ENCODE results near the gene MBOAT1.

DNA sequence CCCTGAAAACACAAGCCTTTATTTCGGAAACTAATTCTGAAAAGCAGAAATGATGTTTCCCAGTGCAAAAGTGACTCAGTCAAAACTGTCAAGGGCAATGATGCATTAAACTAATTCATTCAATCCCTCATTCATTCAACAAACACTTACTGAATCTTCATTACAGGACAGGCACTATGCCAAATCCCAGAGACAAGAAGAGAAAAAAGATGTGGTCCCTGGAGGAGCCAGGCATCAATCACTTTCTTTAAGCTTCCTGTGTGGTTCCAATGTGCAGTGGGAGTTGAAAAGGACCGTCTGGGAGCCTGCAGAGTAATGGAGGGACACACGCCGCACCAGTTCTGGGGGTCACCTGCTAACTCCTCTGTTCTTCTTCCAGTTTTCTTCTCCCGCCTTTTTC is 113.1 kb downstream of the MBOAT1 start:
- no peak for TF ChIP-seq TAF1 (IDR thresholded peaks at IDR 0.05; ENCODE audit: borderline replicate concordance, low read depth, low read length)
- no peak for TF ChIP-seq POLR2A (IDR thresholded peaks at IDR 0.05; ENCODE audit: low read depth, low read length)
- no peak for TF ChIP-seq POLR2AphosphoS5 (IDR thresholded peaks at IDR 0.05; ENCODE audit: low read depth, low read length)

Measured in GM12892 (cell line).